GM06990 (cell line): ENCODE measurements around the gene LRRC14B.

Experiments
- DNase-seq: peaks from one replicate; pipeline ENCODE4 v3.0.0-alpha.2; 2011; ENCODE audit not compliant: insufficient read length; ENCODE audit errors: extremely low read depth
- H3K27me3 ChIP-seq: replicated peaks from 2 replicates; pipeline ENCODE4 v1.6.0; 2011; ENCODE audit warnings: low read length; ENCODE audit not compliant: control insufficient read depth, insufficient read depth
- H3K36me3 ChIP-seq: 2 replicates; pipeline ENCODE4 v1.5.1; 2011; ENCODE audit warnings: low read length; ENCODE audit not compliant: control insufficient read depth, insufficient read depth
- H3K4me3 ChIP-seq: replicated peaks from 2 replicates; pipeline ENCODE4 v1.5.1; 2011; ENCODE audit warnings: low read depth, mild to moderate bottlenecking, control low read depth, low read length
- CTCF ChIP-seq: IDR thresholded peaks from 2 replicates; pipeline ENCODE4 v1.5.1; 2011; ENCODE audit warnings: low read length, control low read depth, mild to moderate bottlenecking, inconsistent platforms; ENCODE audit not compliant: insufficient read depth, poor library complexity, severe bottlenecking

The LRRC14B gene

DNA sequence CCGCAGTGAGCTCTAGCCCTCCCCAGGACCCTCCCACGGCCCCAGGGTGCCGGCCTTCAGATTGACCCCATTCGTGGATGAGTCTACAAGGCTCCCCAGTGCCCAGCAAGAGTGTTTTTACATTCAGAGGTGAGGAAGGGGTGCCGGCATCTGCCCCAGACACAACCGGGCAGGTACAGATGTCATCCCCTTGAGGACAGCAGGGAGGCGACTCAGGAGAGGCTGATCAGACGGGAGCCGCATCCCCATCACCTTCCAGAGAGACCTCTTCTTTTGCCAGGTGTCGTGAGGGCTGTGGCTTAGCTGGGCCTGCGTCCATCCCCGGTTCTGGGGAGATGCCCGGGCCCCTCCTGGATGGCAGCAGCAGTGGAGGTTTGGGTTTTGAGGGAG is 4.3 kb upstream of the LRRC14B start:
- DNase-seq = no peak
- H3K27me3 ChIP-seq = no peaks in the 10 kb centered on the region; the same call in 1 of the 2 replicates
- no peaks in the 10 kb centered on the region for H3K36me3 ChIP-seq
- H3K4me3 ChIP-seq = no peak overlapping the region
- TF ChIP-seq CTCF = no peak

- H3K27me3 ChIP-seq = no peaks in the 10 kb centered on the region; the same call in 1 of the 2 replicates
- no peaks in the 10 kb centered on the region for H3K36me3 ChIP-seq
- TF ChIP-seq CTCF = no peak
- no peak overlapping the region for H3K4me3 ChIP-seq
- DNase-seq = no peak
Measured at GRCh38 chr5:187617-188451, 3.5 kb upstream of the LRRC14B start.

DNA sequence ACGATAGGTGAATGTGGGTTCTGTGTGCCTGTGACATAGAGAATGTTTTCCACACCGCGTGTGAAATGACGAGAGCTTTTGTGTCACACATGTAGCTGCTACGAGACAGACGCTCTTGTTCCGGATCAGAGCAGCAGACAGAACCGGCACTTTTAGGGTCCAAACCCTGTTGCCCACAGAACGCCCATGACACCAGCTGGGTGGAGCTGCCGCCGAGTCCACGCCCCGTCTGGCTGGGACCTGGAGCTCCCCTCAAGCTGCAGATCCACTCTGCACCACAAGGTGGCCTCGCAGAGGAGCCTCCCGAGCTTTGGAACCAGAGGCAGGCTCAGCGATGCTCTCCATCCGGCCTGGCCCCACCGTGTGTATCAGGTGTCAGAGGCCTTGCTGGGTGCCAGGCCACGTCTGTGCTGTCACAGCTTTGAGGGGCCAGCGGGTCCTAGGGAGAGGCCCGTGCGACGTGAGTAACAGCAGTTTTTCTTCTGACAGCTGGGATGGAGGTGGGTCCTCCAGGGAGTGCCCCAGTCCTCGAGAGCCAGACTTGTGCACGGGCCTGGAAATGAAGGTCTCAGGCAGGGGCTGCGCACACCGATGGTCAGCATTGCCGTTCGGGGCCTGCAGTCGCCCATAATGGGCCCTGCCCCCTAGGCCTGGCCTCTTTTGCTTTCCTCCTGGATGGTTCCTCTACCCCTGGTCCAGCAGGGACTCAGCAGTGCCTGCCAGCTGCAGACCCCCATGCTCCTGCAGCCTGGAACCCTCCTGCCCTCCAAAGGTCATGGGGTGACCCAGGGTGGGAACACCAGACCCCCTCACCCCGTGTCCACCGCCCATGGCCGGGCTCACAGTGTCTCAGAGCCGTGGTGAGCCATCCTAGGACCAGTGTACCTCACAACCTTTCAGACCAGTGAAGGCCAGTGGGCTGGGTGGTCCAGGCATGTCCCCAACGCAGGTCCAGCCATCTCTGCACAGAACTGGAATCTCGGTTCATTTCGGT is 2.5 kb upstream of the LRRC14B start:
- Histone ChIP-seq H3K36me3 (no peaks in the 10 kb centered on the region), H3K27me3 (no peaks in the 10 kb centered on the region; the same call in 1 of the 2 replicates), H3K4me3 (no peak overlapping the region)
- DNase-seq = peak; percentile 76
- TF ChIP-seq CTCF = peak; percentile 95

DNA sequence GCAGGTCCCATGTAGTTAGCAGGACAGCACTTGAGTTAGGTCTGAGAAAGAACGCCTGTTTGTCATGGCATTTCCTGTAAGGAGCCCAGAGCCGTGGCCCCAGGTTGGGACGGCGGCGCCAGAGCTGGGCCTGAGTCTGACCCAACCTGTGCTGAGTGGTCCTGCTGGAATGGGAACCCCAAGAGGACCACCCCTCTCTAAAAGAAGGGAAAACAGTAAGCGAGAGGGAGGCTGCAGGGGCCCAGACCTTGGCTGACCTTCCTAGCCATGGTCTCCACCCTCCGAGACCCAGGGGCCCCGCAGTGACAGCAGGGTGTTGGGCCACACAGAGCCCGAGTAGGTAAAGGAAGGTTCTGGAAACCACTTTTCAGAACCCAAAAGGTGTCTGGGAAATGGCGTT is 1.8 kb upstream of the LRRC14B start:
- TF ChIP-seq CTCF = no peak
- H3K36me3 ChIP-seq = no peaks in the 10 kb centered on the region
- no peak overlapping the region for H3K4me3 ChIP-seq
- DNase-seq = no peak
- H3K27me3 ChIP-seq = no peaks in the 10 kb centered on the region; the same call in 1 of the 2 replicates

GRCh38 chr5:189976-190365 is 1.3 kb upstream of the LRRC14B start:
- Histone ChIP-seq H3K36me3 (no peaks in the 10 kb centered on the region), H3K27me3 (no peaks in the 10 kb centered on the region; the same call in 1 of the 2 replicates), H3K4me3 (no peak overlapping the region)
- DNase-seq = no peak
- no peak for TF ChIP-seq CTCF
